Medulla oblongata (tissue), 1 donor: ENCODE measurements around the gene FADS6.

Experiments used
- DNase-seq: peaks from one replicate; pipeline ENCODE4 v3.0.0-alpha.2; 2015; ENCODE audit errors: extremely low spot score

Gene FADS6

DNA sequence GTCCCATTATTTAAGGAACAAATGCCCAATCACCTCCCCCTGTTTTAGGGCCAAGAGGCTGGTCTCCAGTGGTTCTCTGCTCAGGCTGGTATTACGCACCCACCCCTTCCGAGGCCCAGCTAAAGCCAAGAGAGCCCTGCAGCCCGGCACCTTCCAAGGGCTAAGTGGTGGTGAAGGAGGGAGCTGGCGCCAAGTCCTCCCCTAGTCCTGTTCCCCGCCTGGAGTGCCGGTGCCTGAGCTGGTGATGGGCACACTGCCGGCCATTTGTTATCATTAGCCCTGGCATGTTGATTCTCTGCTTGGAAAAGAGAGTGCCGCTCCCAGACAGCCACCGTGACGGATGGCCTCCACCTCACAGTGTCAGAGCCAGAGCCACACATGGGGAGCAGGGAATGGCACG lies 65.6 kb downstream of the FADS6 start:
- DNase-seq = no peak
